HFFc6 (cell line): Measurements from ENCODE around the gene KCNH8. TPM values are rescaled to one million over a fixed set of nuclear protein-coding genes. Genes with fewer than 3 reads are reported as not detected.

Source experiments
- DNase-seq: peaks from one replicate; pipeline ENCODE4 v3.0.0-alpha.2; 2018
- H3K27ac Mint-ChIP-seq: 2 replicates; pipeline ENCODE4 v1.8.0; 2020; ENCODE audit warnings: mild to moderate bottlenecking, mixed read lengths
- H3K27me3 Mint-ChIP-seq: 2 replicates; pipeline ENCODE4 v1.8.0; 2021; ENCODE audit warnings: mild to moderate bottlenecking, moderate library complexity, mixed read lengths; ENCODE audit not compliant: insufficient read depth
- H3K36me3 Mint-ChIP-seq: 2 replicates; pipeline ENCODE4 v1.8.0; 2021; ENCODE audit warnings: low read depth, mixed read lengths
- H3K4me1 Mint-ChIP-seq: 2 replicates; pipeline ENCODE4 v1.8.0; 2020; ENCODE audit warnings: low read depth, mixed read lengths
- H3K4me3 Mint-ChIP-seq: 2 replicates; pipeline ENCODE4 v1.8.0; 2020; ENCODE audit warnings: mild to moderate bottlenecking, moderate library complexity, mixed read lengths
- H3K9me3 Mint-ChIP-seq: 2 replicates; pipeline ENCODE4 v1.8.0; 2020; ENCODE audit warnings: mild to moderate bottlenecking, mixed read lengths
- total RNA-seq, 6 experiments: library from RNA; stranded (reverse); fragmentation: NEBNext Ultra II Directional; extraction: Animal tissue kit (Norgen Biotek cat#: 25700); gene quantifications; 2 replicates in 1 of 6; 3 replicates in 5 of 6; pipeline ENCODE4 v1.2.3, GENCODE V29; 2021
- TF ChIP-seq, protein P1 (sequence below): fragments of 200-600 bp; sonication (generic); IDR thresholded peaks from 2 replicates; pipeline ENCODE4 v1.5.0; 2021; ENCODE audit warnings: antibody characterized with exemption, mild to moderate bottlenecking

The KCNH8 gene
- total RNA-seq, 6 experiments from 2014 or later = not detected

DNA sequence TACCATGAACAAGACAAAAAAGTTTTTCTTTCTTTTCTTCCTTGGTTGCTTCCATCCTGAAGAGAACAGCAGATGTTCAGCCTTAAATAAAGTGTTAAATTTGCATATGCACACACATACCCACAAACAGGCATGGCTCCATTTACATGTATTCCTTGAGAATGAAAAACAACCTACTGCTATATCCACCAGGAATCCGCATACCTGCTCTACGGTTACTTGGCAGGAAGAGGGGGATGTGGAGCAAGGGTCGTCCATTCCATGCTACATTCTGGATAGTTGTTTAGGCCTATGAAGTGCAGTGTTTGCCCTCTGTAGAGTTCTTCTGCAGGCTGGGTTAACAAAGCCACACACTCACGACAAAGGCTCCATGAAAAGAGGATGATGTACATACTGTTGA, 322.8 kb downstream of the KCNH8 start:
- TF ChIP-seq, protein P1, sequence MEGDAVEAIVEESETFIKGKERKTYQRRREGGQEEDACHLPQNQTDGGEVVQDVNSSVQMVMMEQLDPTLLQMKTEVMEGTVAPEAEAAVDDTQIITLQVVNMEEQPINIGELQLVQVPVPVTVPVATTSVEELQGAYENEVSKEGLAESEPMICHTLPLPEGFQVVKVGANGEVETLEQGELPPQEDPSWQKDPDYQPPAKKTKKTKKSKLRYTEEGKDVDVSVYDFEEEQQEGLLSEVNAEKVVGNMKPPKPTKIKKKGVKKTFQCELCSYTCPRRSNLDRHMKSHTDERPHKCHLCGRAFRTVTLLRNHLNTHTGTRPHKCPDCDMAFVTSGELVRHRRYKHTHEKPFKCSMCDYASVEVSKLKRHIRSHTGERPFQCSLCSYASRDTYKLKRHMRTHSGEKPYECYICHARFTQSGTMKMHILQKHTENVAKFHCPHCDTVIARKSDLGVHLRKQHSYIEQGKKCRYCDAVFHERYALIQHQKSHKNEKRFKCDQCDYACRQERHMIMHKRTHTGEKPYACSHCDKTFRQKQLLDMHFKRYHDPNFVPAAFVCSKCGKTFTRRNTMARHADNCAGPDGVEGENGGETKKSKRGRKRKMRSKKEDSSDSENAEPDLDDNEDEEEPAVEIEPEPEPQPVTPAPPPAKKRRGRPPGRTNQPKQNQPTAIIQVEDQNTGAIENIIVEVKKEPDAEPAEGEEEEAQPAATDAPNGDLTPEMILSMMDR = no peak
- H3K4me3 Mint-ChIP-seq = no peak overlapping the region
- H3K36me3 Mint-ChIP-seq = no peaks in the 10 kb centered on the region
- peaks cover 33% of the 10 kb centered on the region for H3K9me3 Mint-ChIP-seq
- H3K4me1 Mint-ChIP-seq = no peaks in the 10 kb centered on the region
- no peaks in the 10 kb centered on the region; the same call in 1 of the 2 replicates for H3K27me3 Mint-ChIP-seq
- DNase-seq = no peak
- H3K27ac Mint-ChIP-seq = no peak overlapping the region

- DNase-seq = no peak
- no peaks in the 10 kb centered on the region for H3K27me3 Mint-ChIP-seq
Measured at GRCh38 chr3:19473971-19474580, 325.8 kb downstream of the KCNH8 start.

DNA sequence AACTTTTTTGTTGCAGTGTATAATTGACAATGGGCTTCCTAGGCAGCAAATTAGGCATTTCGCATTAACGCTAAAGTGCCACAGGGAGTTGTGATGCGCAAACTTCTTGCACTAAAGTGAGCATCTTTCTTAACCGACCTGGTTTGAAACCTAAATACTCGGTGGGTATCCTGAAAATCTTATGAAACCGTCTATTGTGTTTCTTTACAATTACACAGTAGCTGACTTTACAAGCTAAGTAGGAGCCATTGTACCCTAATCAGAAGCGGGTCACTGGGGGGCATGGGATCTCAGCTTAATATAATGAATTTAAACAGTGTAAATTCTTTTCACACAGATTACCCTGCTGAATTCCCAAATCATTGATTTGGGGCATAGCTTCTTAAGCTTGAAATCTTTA, 328.0 kb downstream of the KCNH8 start:
- no peaks in the 10 kb centered on the region for H3K27me3 Mint-ChIP-seq
- peaks cover 32% of the 10 kb centered on the region for H3K9me3 Mint-ChIP-seq
- DNase-seq = no peak
- H3K4me1 Mint-ChIP-seq = no peaks in the 10 kb centered on the region
- H3K36me3 Mint-ChIP-seq = no peaks in the 10 kb centered on the region
- no peak overlapping the region for H3K4me3 Mint-ChIP-seq
- H3K27ac Mint-ChIP-seq = no peak overlapping the region
- TF ChIP-seq, protein P1 = no peak

More at GRCh38 chr3:19473971-19474580, 325.8 kb downstream of the KCNH8 start:
- TF ChIP-seq, protein P1 = no peak
- Mint-ChIP-seq H3K4me3 (no peak overlapping the region), H3K9me3 (peaks cover 33% of the 10 kb centered on the region), H3K4me1 (no peaks in the 10 kb centered on the region), H3K27ac (no peak overlapping the region), H3K36me3 (no peaks in the 10 kb centered on the region)

DNA sequence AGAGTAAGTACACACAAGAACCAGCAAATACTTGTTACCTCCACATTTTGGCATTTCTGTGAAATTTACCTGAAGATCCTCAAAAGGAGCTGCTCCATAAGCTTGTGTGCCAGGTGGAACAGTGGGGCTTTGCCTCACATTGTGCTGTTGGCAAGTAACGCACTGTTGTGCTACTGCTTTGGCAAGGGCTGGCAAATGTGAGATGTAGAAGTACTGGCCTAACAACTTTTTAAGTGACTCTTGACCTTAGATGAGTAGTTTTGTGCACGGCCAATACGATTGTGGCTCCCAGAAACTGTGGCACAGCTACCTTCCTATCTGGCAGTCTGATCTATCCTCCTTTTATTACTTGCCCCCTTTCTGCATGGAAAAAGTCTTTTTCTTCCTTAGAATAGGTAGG, 337.0 kb downstream of the KCNH8 start:
- H3K36me3 Mint-ChIP-seq = no peaks in the 10 kb centered on the region; the same call in 1 of the 2 replicates
- TF ChIP-seq, protein P1 = no peak
- no peaks in the 10 kb centered on the region; the same call in 1 of the 2 replicates for H3K27me3 Mint-ChIP-seq
- DNase-seq = no peak
- no peak overlapping the region for H3K27ac Mint-ChIP-seq
- H3K4me1 Mint-ChIP-seq = no peaks in the 10 kb centered on the region
- H3K4me3 Mint-ChIP-seq = no peak overlapping the region
- H3K9me3 Mint-ChIP-seq = peaks cover 37% of the 10 kb centered on the region

- H3K4me3 Mint-ChIP-seq = no peak overlapping the region
- TF ChIP-seq, protein P1 = no peak
- H3K36me3 Mint-ChIP-seq = no peaks in the 10 kb centered on the region; the same call in 1 of the 2 replicates
- DNase-seq = no peak
- H3K9me3 Mint-ChIP-seq = peaks cover 47% of the 10 kb centered on the region
- no peaks in the 10 kb centered on the region for H3K4me1 Mint-ChIP-seq
- H3K27ac Mint-ChIP-seq = no peak overlapping the region
- H3K27me3 Mint-ChIP-seq = no peaks in the 10 kb centered on the region; the same call in 1 of the 2 replicates
Measured at GRCh38 chr3:19487386-19487785, 339.1 kb downstream of the KCNH8 start.
